Caco-2 (cell line): ENCODE measurements around the gene LMF1. TPM values are rescaled to one million over a fixed set of nuclear protein-coding genes. Genes with fewer than 3 reads are reported as not detected.

Experiments used
- BruUV-seq: library from RNA; stranded (reverse); fragments of 400-500 nt; replicated peaks from 2 replicates; lab custom pipeline; 2021; lab: Mats Ljungman, UMichigan
- CTCF ChIA-PET: fragments of 300-600 bp; sonication (Branson Sonifier 250); formaldehyde crosslinking; loops from one replicate; lab custom pipeline; 2022; ENCODE audit warnings: antibody characterized with exemption; lab: Charles Lee
- POLR2A ChIA-PET: fragments of 300-600 bp; sonication (Branson Sonifier 250); formaldehyde crosslinking; loops from one replicate; lab custom pipeline; 2022; ENCODE audit warnings: antibody characterized with exemption; lab: Charles Lee
- DNase-seq, 2 experiments: peaks; one replicate each; pipeline versions ENCODE4 v3.0.0 to v3.0.0-alpha.2; 2020 to 2022
- H3K27me3 ChIP-seq: replicated peaks from 2 replicates; pipeline ENCODE4 v1.6.0; 2011; ENCODE audit warnings: low read length; ENCODE audit not compliant: control insufficient read depth, insufficient read depth
- H3K36me3 ChIP-seq: 2 replicates; pipeline ENCODE4 v1.5.1; 2011; ENCODE audit warnings: low read length; ENCODE audit not compliant: control insufficient read depth, insufficient read depth
- H3K4me1 ChIP-seq: fragments of 250-450 bp; sonication (Bioruptor Pico); 2 replicates; pipeline ENCODE4 v1.5.1; 2020; ENCODE audit warnings: mild to moderate bottlenecking
- H3K4me3 ChIP-seq: 2 replicates; pipeline ENCODE4 v1.5.1; 2011; ENCODE audit warnings: low read depth, mild to moderate bottlenecking, control low read depth, low read length
- H3K9me3 ChIP-seq: fragments of 250-450 bp; sonication (Bioruptor Pico); 2 replicates; pipeline ENCODE4 v1.5.1; 2020; ENCODE audit warnings: mild to moderate bottlenecking, moderate library complexity
- H3K27ac Mint-ChIP-seq: one replicate; pipeline ENCODE4 v1.8.0; 2022; ENCODE audit warnings: mixed read lengths; ENCODE audit not compliant: unreplicated experiment
- H3K27me3 Mint-ChIP-seq: one replicate; pipeline ENCODE4 v1.8.0; 2022; ENCODE audit warnings: mixed read lengths; ENCODE audit not compliant: insufficient read depth, unreplicated experiment
- H3K36me3 Mint-ChIP-seq: one replicate; pipeline ENCODE4 v1.8.0; 2022; ENCODE audit warnings: mild to moderate bottlenecking, mixed read lengths; ENCODE audit not compliant: insufficient read depth, unreplicated experiment
- H3K4me1 Mint-ChIP-seq: one replicate; pipeline ENCODE4 v1.8.0; 2022; ENCODE audit warnings: low read depth, mixed read lengths; ENCODE audit not compliant: unreplicated experiment
- H3K4me3 Mint-ChIP-seq: one replicate; pipeline ENCODE4 v1.8.0; 2022; ENCODE audit warnings: mild to moderate bottlenecking, moderate library complexity, mixed read lengths; ENCODE audit not compliant: unreplicated experiment
- H3K9me3 Mint-ChIP-seq: one replicate; pipeline ENCODE4 v1.8.0; 2022; ENCODE audit warnings: mixed read lengths; ENCODE audit not compliant: unreplicated experiment
- intact Hi-C: fragments of 100-400 bp; cut with micrococcal nuclease; formaldehyde crosslinking; loops from one replicate; pipeline ENCODE4 v1.10.0; 2022; ENCODE audit not compliant: unreplicated experiment
- total RNA-seq: library from RNA; stranded (reverse); gene quantifications from 2 replicates; pipeline ENCODE4 v1.2.3, GENCODE V29; 2022
- TF ChIP-seq, protein P1 (sequence below), 2 experiments: fragments of 200-600 bp in 1 of 2; IDR thresholded peaks; 1 replicate in 1 of 2; 2 replicates in 1 of 2; pipeline versions ENCODE4 v1.5.1 to v1.8.0; 2011 to 2022; ENCODE audit warnings: antibody characterized with exemption in 1 of 2, control low read depth in 1 of 2, inconsistent platforms in 1 of 2, low read depth in 1 of 2, low read length in 1 of 2, mild to moderate bottlenecking in 1 of 2, moderate library complexity in 1 of 2; ENCODE audit not compliant: insufficient read depth in 1 of 2, severe bottlenecking in 1 of 2, unreplicated experiment in 1 of 2

LMF1 gene
- total RNA-seq, 1 experiment from 2014 or later, result 12.3 TPM

DNA sequence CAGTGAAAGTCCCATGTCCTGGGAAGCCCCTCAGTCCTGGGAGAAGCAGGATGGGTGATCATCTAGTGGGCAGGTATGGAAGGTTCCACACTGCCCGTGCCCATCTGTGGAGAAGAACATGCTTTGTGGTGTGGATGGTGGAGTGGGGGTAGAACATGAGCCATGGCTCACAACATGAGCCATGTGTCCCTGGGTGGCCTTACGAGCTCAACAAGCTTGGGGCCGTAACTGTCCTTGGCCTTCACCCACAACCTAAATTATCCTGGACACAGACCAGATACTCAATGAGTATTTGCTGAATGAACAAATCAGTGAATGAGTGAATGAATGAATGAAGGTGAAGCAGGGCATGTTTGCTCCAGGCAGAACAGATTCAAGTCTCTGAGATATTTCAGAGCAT, 24.3 kb upstream of the LMF1 start:
- H3K9me3 ChIP-seq, result no peaks in the 10 kb centered on the region
- TF ChIP-seq, protein P1, sequence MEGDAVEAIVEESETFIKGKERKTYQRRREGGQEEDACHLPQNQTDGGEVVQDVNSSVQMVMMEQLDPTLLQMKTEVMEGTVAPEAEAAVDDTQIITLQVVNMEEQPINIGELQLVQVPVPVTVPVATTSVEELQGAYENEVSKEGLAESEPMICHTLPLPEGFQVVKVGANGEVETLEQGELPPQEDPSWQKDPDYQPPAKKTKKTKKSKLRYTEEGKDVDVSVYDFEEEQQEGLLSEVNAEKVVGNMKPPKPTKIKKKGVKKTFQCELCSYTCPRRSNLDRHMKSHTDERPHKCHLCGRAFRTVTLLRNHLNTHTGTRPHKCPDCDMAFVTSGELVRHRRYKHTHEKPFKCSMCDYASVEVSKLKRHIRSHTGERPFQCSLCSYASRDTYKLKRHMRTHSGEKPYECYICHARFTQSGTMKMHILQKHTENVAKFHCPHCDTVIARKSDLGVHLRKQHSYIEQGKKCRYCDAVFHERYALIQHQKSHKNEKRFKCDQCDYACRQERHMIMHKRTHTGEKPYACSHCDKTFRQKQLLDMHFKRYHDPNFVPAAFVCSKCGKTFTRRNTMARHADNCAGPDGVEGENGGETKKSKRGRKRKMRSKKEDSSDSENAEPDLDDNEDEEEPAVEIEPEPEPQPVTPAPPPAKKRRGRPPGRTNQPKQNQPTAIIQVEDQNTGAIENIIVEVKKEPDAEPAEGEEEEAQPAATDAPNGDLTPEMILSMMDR (IDR thresholded peaks at IDR 0.05; ENCODE audit: insufficient read depth in 1 of 2, low read depth in 1 of 2, low read length in 1 of 2, severe bottlenecking in 1 of 2, unreplicated experiment in 1 of 2), result no peak
- ChIA-PET CTCF (interaction anchor here (1.0 kb wide), 1 partner anchor 14 kb away, joined by 3 read pairs; no protein-coding TSS in a partner anchor), POLR2A (no interaction called here)
- intact Hi-C loops, result no loop called here
- no peaks in the 10 kb centered on the region for H3K27me3 ChIP-seq
- no peak overlapping the region for H3K4me3 Mint-ChIP-seq
- no peaks in the 10 kb centered on the region for H3K9me3 Mint-ChIP-seq
- H3K4me3 ChIP-seq, result no peak overlapping the region
- peaks cover 4% of the 10 kb centered on the region; the same call in 1 of the 2 replicates for H3K4me1 ChIP-seq
- H3K4me1 Mint-ChIP-seq, result no peaks in the 10 kb centered on the region
- no TSS peak for BruUV-seq
- H3K27ac Mint-ChIP-seq, result no peak overlapping the region
- no peaks in the 10 kb centered on the region for H3K36me3 Mint-ChIP-seq
- DNase-seq, result no peak
- H3K36me3 ChIP-seq, result no peaks in the 10 kb centered on the region
- no peaks in the 10 kb centered on the region for H3K27me3 Mint-ChIP-seq

DNA sequence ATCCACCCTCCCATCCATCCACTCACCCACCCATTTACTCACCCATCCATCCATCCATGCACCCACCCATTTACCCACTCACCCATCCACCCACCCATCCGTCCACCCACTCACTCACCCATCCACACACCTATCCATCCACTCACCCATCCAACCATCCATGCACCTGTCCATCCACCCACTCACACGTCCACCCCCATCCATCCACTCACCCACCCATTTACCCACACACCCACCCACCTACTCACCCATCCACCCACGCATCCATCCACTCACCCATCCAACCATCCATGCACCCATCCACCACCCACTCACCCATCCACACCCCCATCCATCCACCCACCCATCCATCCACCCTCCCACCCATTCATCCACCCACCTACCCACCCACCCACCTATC, 22.9 kb upstream of the LMF1 start:
- ChIA-PET CTCF (no interaction called here), POLR2A (no interaction called here)
- intact Hi-C loops, result no loop called here
- no peak overlapping the region for H3K27ac Mint-ChIP-seq
- TF ChIP-seq, protein P1 (IDR thresholded peaks at IDR 0.05; ENCODE audit: insufficient read depth in 1 of 2, low read depth in 1 of 2, low read length in 1 of 2, severe bottlenecking in 1 of 2, unreplicated experiment in 1 of 2), result no peak
- H3K36me3 Mint-ChIP-seq, result no peaks in the 10 kb centered on the region
- H3K27me3 Mint-ChIP-seq, result no peaks in the 10 kb centered on the region
- no peaks in the 10 kb centered on the region for H3K27me3 ChIP-seq
- no peaks in the 10 kb centered on the region for H3K9me3 Mint-ChIP-seq
- H3K4me3 Mint-ChIP-seq, result no peak overlapping the region
- H3K4me3 ChIP-seq, result no peak overlapping the region
- H3K36me3 ChIP-seq, result no peaks in the 10 kb centered on the region
- no peaks in the 10 kb centered on the region for H3K4me1 Mint-ChIP-seq
- no TSS peak for BruUV-seq
- no peak for DNase-seq
- H3K4me1 ChIP-seq, result peaks cover 4% of the 10 kb centered on the region; the same call in 1 of the 2 replicates
- H3K9me3 ChIP-seq, result no peaks in the 10 kb centered on the region

DNA sequence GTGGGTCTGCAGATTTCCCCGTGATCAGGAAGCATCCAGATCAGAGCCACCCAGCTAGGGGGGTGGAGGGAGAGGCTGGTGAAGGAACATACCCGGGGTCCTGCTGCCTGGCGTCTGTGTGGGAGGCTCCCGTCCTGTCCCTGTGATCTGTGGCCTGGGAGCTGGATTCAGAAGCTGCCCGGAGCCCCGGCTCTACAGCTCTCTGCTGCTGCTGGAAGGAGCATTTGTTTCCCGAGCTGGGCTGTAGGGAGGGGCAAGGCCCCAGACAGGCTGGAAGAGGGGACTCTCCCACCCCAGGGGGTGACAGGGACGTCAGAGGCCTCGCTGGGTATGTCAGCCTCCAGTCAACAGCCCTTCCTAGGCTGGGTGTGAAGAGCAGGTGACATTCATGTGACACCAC, 21.0 kb upstream of the LMF1 start:
- Histone ChIP-seq H3K4me1 (no peaks in the 10 kb centered on the region), H3K4me3 (no peak overlapping the region), H3K9me3 (no peaks in the 10 kb centered on the region), H3K27me3 (no peaks in the 10 kb centered on the region), H3K36me3 (no peaks in the 10 kb centered on the region)
- DNase-seq, result no peak
- Mint-ChIP-seq H3K4me3 (no peak overlapping the region), H3K27me3 (no peaks in the 10 kb centered on the region), H3K27ac (no peak overlapping the region), H3K36me3 (no peaks in the 10 kb centered on the region), H3K4me1 (no peaks in the 10 kb centered on the region), H3K9me3 (no peaks in the 10 kb centered on the region)
- BruUV-seq, result no TSS peak
- intact Hi-C loops, result no loop called here
- CTCF ChIA-PET, result no interaction called here
- TF ChIP-seq, protein P1 (IDR thresholded peaks at IDR 0.05; ENCODE audit: insufficient read depth in 1 of 2, low read depth in 1 of 2, low read length in 1 of 2, severe bottlenecking in 1 of 2, unreplicated experiment in 1 of 2), result no peak
- POLR2A ChIA-PET, result no interaction called here
